Muscle of leg (tissue), 11 donors: ENCODE data around the gene ARID4B. TPM values are rescaled to one million over a fixed set of nuclear protein-coding genes. Genes with fewer than 3 reads are reported as not detected.

Experiments
- DNase-seq: peaks from one replicate; pipeline ENCODE4 v3.0.0; 2013
- H3K27ac ChIP-seq: one replicate; pipeline ENCODE4 v1.5.1; 2013; ENCODE audit warnings: mild to moderate bottlenecking, low read length, control low read depth
- H3K27me3 ChIP-seq: one replicate; pipeline ENCODE4 v1.6.1; 2013; ENCODE audit warnings: low read length; ENCODE audit not compliant: control insufficient read depth, insufficient read depth
- H3K36me3 ChIP-seq: one replicate; pipeline ENCODE4 v1.6.1; 2013; ENCODE audit warnings: low read length; ENCODE audit not compliant: control insufficient read depth, insufficient read depth
- H3K4me1 ChIP-seq: one replicate; pipeline ENCODE4 v1.6.1; 2013; ENCODE audit warnings: low read length; ENCODE audit not compliant: control insufficient read depth, insufficient read depth
- H3K4me3 ChIP-seq: one replicate; pipeline ENCODE4 v1.5.1; 2013; ENCODE audit warnings: low read length, control low read depth
- H3K9me3 ChIP-seq: replicated peaks from 2 replicates; pipeline ENCODE4 v1.6.1; 2013; ENCODE audit warnings: low read depth, low read length; ENCODE audit not compliant: control insufficient read depth
- WGBS: methylation state at CpG from one replicate; pipeline ENCODE4 v1.1.5; 2013; ENCODE audit warnings: missing lambda C conversion rate; ENCODE audit not compliant: insufficient coverage; 5-methylcytosine and 5-hydroxymethylcytosine counted together
- polyA plus RNA-seq, 8 donors: library from polyadenylated mRNA; unstranded; fragments of 120-200 nt; gene quantifications; one replicate each; pipeline versions ENCODE4 v1.2.1 to v1.2.3, GENCODE V29; 2013; ENCODE audit warnings: inconsistent platforms in 1 of 8, low replicate concordance in 1 of 8; ENCODE audit not compliant: insufficient read length in 8 of 8, insufficient read depth in 1 of 8
- total RNA-seq: library from RNA; stranded (reverse); fragments of 120-200 nt; gene quantifications from one replicate; pipeline ENCODE4 v1.2.4, GENCODE V29; 2013

Gene ARID4B
- total and polyA plus RNA-seq, 9 donors: 15.2 to 26.5 (median 20.9) TPM

DNA sequence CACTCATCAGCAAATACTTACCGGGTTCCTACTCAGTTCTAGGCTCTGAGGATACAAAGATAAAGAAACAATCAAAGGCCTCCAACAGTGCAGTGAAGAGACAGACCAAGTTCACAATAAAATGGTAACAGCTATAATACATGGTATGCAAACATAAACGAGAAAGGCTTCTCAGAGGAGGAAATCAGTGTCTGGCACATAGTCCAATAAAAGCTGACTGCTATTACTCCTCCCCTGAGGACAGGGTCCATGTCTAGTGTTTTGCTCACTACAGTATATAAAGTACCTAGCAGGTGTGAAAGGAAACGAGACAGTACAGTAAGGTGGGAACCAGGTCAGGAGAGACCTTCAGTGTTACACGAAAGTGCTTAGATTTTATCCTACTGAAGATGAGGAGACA is 171.2 kb downstream of the ARID4B start:
- WGBS: 92% methylated on average over 2 of the region's 4 CpGs

DNA sequence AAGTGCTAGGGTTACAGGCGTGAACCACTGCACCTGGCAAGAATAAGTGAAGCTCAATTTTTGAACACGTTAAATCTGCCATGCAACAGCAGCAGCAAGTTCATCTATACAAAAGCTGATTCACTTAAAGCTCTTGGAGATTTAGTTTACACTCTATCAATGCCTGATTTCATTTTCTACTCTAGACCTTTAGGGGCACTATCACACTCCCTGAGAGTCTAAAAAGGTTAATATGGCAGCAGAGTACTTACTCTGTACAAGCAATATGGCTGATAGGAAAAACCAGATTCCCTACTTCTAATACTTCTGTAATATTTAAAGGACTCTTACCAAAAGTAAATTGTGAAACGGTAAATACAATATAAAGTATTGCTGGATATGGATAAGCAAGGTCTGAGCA is 171.7 kb downstream of the ARID4B start:
- Histone ChIP-seq H3K9me3 (no peaks in the 10 kb centered on the region), H3K27ac (no peak overlapping the region), H3K4me1 (peaks cover 4% of the 10 kb centered on the region), H3K36me3 (peaks cover 48% of the 10 kb centered on the region), H3K4me3 (no peak overlapping the region), H3K27me3 (no peaks in the 10 kb centered on the region)
- WGBS: 80% methylated on average over 1 of the region's 3 CpGs
- DNase-seq: no peak

More for the DNA sequence above, 171.2 kb downstream of the ARID4B start:
- Histone ChIP-seq H3K9me3 (no peaks in the 10 kb centered on the region), H3K27ac (no peak overlapping the region), H3K27me3 (no peaks in the 10 kb centered on the region), H3K4me1 (peaks cover 4% of the 10 kb centered on the region), H3K36me3 (peaks cover 43% of the 10 kb centered on the region), H3K4me3 (no peak overlapping the region)
- DNase-seq: no peak

DNA sequence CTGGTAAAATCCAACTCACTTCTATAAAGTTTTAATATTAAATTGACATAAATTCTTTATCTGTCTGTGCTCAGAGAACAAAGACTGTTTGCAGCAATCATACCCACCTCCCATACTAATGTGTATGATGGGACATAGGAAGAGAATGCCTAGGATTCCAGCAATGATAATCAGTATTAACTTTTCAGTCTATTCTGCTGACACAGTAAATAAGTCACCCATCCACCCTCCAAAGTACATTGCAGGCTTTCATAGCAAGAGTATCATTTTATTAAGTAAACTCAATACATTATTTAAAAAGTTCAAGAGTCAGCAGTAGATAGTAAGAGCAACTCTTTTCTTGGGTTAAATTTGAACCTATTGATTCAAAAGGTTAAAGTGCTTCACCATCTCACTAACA is 175.7 kb downstream of the ARID4B start:
- Histone ChIP-seq H3K4me1 (no peaks in the 10 kb centered on the region), H3K27me3 (no peaks in the 10 kb centered on the region), H3K27ac (no peak overlapping the region), H3K36me3 (peaks cover 44% of the 10 kb centered on the region), H3K9me3 (no peaks in the 10 kb centered on the region), H3K4me3 (no peak overlapping the region)
- DNase-seq: no peak

DNA sequence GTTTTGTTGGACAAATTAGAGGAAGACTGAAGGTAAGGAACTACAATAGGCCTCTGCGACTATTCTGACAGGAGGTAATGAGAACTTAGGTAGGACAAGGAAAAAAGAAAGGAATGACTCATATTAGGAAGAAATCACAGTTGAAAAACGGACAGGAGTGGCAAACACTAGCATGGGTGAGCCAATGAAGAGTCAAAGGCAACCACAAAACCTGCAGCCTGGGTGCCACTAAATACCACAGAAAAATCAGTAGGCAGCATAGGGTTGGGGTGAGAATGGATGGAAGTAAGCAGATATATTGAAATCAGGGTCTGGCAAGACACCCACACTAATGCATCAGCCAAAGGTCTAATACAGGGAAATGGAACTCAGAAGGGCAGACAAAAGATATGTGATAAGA is 176.9 kb downstream of the ARID4B start:
- Histone ChIP-seq H3K9me3 (no peaks in the 10 kb centered on the region), H3K4me1 (no peaks in the 10 kb centered on the region), H3K27ac (no peak overlapping the region), H3K27me3 (no peaks in the 10 kb centered on the region), H3K36me3 (peaks cover 42% of the 10 kb centered on the region), H3K4me3 (no peak overlapping the region)
- 100% methylated on average over 1 of the region's 2 CpGs for WGBS
- DNase-seq: no peak

DNA sequence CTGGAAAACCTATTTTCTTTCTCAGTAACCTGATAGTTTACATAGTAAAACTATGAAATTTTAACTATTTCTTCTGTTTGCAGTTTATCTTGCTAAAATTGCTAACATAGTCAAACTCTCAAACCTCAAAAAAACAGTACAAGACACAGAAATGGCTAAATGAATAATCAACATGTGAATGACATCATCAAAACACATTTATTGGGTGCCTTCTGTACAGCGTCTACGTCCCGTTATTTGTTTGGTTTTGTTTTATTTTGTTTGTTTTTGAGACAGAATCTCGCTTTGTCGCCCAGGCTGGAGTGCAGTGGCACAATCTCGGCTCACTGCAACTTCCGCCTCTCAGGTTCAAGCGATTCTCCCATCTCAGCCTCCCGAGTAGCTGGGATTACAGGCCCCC is 178.2 kb downstream of the ARID4B start:
- Histone ChIP-seq H3K4me3 (no peak overlapping the region), H3K27me3 (no peaks in the 10 kb centered on the region), H3K9me3 (no peaks in the 10 kb centered on the region), H3K4me1 (no peaks in the 10 kb centered on the region), H3K36me3 (peaks cover 47% of the 10 kb centered on the region), H3K27ac (no peak overlapping the region)
- 96% methylated on average over 6 of the region's 9 CpGs for WGBS
- no peak for DNase-seq

DNA sequence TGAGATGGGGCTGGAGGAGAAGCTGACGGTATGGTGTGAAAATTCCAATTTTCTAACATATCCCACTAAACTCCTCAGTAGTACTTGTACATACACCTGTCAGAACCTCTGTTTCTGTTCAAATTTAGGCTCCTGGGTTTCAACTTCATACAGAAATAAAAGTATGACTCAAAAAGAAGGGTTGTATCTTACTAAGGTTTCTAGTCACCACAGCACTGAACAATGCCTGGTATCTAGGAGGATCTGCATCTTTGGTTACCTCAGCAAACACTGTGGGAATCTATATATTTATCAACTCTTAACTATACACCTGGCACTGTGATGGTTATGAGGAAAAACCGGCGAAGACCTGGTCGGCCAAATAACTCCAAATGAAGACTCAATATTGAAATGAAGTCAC is 180.7 kb downstream of the ARID4B start:
- H3K4me3 ChIP-seq: no peak overlapping the region
- peaks cover 52% of the 10 kb centered on the region for H3K36me3 ChIP-seq
- DNase-seq: no peak
- H3K27ac ChIP-seq: no peak overlapping the region
- no peaks in the 10 kb centered on the region for H3K9me3 ChIP-seq
- no peaks in the 10 kb centered on the region for H3K27me3 ChIP-seq
- H3K4me1 ChIP-seq: no peaks in the 10 kb centered on the region
- no CpG with 5 or more reads among the region's 4 CpGs for WGBS

DNA sequence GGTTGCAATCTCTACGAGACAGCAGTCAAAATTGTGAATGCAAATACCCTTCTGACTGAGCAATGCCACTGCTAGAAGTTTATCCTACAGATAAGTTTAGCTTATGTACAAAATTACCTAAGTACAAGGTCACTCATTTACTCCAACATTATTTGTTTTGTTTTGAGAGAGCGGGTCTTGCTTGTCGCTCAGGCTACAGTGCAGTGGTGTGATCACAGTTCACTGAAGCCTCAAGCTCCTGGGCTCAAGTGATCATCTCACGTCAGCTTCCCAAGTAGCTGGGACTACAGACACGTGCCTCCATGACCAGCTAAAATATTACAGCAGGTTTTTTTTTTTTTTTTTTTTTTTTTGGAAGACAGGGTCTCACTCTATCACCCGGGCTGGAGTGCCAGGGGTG is 182.3 kb downstream of the ARID4B start:
- H3K36me3 ChIP-seq: peaks cover 44% of the 10 kb centered on the region
- H3K27ac ChIP-seq: no peak overlapping the region
- no peak overlapping the region for H3K4me3 ChIP-seq
- no peak for DNase-seq
- no peaks in the 10 kb centered on the region for H3K9me3 ChIP-seq
- H3K27me3 ChIP-seq: no peaks in the 10 kb centered on the region
- 100% methylated on average over 3 of the region's 6 CpGs for WGBS
- no peaks in the 10 kb centered on the region for H3K4me1 ChIP-seq

DNA sequence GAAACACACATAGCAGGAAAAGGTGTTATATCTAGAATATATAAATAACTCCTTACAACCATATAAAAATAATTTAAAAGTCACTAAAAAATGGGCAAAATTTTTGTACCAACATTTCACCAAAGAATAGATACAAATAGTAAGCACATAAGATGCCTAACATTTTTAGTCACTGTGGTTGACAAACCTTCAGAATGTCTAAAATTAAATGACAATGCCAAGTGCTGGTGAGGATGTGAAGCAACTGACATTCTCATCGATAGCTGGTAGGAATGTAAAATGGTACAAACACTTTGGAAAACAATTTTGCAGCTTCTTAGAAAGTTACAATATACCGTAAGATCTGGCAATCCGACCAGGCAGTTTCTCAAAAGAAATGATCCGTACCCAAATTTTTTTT is 185.0 kb downstream of the ARID4B start:
- Histone ChIP-seq H3K27me3 (no peaks in the 10 kb centered on the region), H3K4me3 (no peak overlapping the region), H3K4me1 (no peaks in the 10 kb centered on the region), H3K9me3 (no peaks in the 10 kb centered on the region), H3K36me3 (peaks cover 47% of the 10 kb centered on the region), H3K27ac (no peak overlapping the region)
- no peak for DNase-seq
- WGBS: 67% methylated on average over 4 of the region's 4 CpGs

DNA sequence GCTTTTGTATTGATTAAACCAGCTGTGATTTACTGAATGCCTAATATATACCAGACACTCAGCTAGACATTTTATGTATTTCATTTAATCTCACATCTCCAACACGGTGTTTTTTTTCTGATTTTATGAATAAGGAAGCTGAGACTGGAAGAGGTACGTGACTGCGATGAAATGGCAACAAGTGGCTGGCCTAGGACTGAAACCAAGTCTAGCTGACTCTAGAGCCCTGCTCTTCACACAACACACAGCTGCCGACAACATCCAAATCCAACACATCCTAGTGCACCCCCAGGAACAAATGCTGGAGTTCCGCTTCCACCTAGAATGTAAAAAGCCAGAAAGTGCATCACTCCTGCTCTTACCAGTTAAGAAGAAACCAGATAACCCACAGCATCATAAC is 188.7 kb downstream of the ARID4B start:
- no peaks in the 10 kb centered on the region for H3K9me3 ChIP-seq
- no peak overlapping the region for H3K4me3 ChIP-seq
- WGBS: 86% methylated on average over 2 of the region's 5 CpGs
- H3K36me3 ChIP-seq: peaks cover 52% of the 10 kb centered on the region
- no peaks in the 10 kb centered on the region for H3K27me3 ChIP-seq
- no peaks in the 10 kb centered on the region for H3K4me1 ChIP-seq
- DNase-seq: no peak
- no peak overlapping the region for H3K27ac ChIP-seq

DNA sequence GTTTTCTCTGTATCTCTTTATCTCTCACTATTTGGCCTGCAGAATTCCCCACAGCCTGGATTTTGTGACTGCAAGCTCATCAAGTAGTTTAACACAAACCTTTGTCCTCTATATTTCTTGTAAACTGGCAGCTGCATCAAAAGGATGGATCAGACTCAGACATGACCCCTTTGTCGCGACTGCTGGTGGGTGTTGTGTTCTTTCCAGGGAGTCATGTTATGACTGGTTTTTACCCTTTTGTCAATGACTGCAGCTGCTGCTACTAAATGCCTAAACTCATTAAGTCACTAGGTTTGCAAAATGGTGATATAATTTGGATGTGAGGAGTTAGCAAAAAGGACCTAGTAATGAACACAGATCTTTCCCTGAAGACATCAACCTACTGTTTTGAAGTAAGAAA is 189.2 kb downstream of the ARID4B start:
- no peak overlapping the region for H3K27ac ChIP-seq

DNA sequence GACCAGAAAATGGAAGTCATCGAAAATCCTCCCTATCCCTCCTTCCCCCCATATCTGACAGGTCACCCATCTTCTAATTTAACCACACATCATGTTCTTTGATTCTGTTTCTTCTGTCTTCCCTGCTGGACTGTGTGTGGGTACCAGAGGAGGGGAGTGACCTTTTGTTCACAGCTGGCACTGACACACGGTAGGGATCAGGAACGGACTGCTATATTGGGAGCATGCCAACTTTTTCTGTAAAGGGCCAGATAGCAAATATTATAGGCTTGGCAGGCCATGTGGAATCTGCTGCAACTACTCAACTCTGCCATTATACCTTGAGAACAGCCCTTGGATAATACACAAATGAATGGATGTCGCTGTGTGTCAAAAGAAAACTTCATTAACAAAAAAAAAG is 191.9 kb downstream of the ARID4B start:
- no peak overlapping the region for H3K27ac ChIP-seq
- H3K4me3 ChIP-seq: no peak overlapping the region
- H3K36me3 ChIP-seq: peaks cover 45% of the 10 kb centered on the region
- WGBS: no CpG with 5 or more reads among the region's 4 CpGs
- H3K4me1 ChIP-seq: no peaks in the 10 kb centered on the region
- H3K9me3 ChIP-seq: no peaks in the 10 kb centered on the region
- DNase-seq: no peak
- H3K27me3 ChIP-seq: no peaks in the 10 kb centered on the region

More for the DNA sequence above, 189.2 kb downstream of the ARID4B start:
- H3K9me3 ChIP-seq: no peaks in the 10 kb centered on the region
- no peak overlapping the region for H3K4me3 ChIP-seq
- no peaks in the 10 kb centered on the region for H3K27me3 ChIP-seq
- H3K36me3 ChIP-seq: peaks cover 53% of the 10 kb centered on the region
- no peak for DNase-seq
- no CpG with 5 or more reads among the region's 2 CpGs for WGBS
- no peaks in the 10 kb centered on the region for H3K4me1 ChIP-seq
